ENCODE measurements around the gene MLLT11. TPM values are rescaled to one million over a fixed set of nuclear protein-coding genes. Genes with fewer than 3 reads are reported as not detected.

The MLLT11 gene
- total and polyA plus RNA-seq, 11 donors, result 4.8 to 54.1 (median 20.5) TPM

DNA sequence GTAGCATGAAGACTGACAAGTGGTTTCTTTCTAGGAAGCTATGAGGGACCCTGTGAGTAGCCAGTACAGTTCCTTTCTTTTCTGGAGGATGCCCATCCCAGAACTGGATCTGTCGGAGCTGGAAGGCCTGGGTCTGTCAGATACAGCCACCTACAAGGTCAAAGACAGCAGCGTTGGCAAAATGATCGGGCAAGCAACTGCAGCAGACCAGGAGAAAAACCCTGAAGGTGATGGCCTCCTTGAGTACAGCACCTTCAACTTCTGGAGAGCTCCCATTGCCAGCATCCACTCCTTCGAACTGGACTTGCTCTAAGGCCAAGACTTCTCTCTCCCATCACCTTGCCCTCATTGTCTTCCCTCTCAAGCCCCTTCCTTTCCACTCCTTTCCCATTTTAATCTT, 7.0 kb downstream of the MLLT11 start:
- H3K36me3 ChIP-seq, result no peaks in the 10 kb centered on the region
- DNase-seq (no peak), ATAC-seq (no peak)
- WGBS, 4 donors, result 77 to 91% (median 87%) methylated on average over 4 of the region's 4 CpGs
- peak overlapping the region in 3 of 12 donors; percentile 7 to 28 (median 19) for H3K27ac ChIP-seq
- H3K9me3 ChIP-seq, result no peaks in the 10 kb centered on the region
- peaks cover 0 to 23% (median 10%) of the 10 kb centered on the region in 12 donors for H3K4me1 ChIP-seq
- no peak overlapping the region for H3K4me3 ChIP-seq
- no peaks in the 10 kb centered on the region for H3K27me3 ChIP-seq
- intact Hi-C loops (cut with DNase I), result no loop called here
- TF ChIP-seq POLR2A (IDR thresholded peaks at IDR 0.05), result no peak
- TF ChIP-seq, protein P1, sequence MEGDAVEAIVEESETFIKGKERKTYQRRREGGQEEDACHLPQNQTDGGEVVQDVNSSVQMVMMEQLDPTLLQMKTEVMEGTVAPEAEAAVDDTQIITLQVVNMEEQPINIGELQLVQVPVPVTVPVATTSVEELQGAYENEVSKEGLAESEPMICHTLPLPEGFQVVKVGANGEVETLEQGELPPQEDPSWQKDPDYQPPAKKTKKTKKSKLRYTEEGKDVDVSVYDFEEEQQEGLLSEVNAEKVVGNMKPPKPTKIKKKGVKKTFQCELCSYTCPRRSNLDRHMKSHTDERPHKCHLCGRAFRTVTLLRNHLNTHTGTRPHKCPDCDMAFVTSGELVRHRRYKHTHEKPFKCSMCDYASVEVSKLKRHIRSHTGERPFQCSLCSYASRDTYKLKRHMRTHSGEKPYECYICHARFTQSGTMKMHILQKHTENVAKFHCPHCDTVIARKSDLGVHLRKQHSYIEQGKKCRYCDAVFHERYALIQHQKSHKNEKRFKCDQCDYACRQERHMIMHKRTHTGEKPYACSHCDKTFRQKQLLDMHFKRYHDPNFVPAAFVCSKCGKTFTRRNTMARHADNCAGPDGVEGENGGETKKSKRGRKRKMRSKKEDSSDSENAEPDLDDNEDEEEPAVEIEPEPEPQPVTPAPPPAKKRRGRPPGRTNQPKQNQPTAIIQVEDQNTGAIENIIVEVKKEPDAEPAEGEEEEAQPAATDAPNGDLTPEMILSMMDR (IDR thresholded peaks at IDR 0.05), result no peak

DNA sequence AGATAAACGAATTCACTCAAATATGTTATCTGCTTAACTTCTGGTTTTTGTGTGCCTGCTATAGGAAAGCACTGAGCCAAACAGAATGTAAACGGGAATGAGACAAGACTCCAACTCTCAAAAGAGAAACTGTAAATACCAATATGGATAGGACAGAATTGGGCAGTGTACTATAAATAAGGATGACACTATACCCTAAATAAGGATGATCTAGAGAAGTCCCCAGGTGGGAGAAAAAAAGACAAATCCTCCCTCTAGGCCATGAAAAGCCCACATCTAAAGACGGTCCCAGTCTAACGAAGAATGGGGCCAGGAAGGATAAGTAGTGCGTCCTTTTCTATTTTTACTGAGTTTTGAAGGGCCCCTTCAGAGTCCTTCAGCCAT, 8.9 kb downstream of the MLLT11 start:
- Histone ChIP-seq H3K4me1 (peaks cover 0 to 23% (median 10%) of the 10 kb centered on the region in 12 donors), H3K36me3 (peaks cover 0 to 10% (median 6%) of the 10 kb centered on the region in 9 donors), H3K4me3 (no peak overlapping the region), H3K27me3 (no peaks in the 10 kb centered on the region), H3K27ac (peak overlapping the region in 10 of 12 donors; percentile 92 to 100 (median 99)), H3K9me3 (no peaks in the 10 kb centered on the region)
- no peak for ATAC-seq
- intact Hi-C loops (cut with DNase I), result no loop called here
- TF ChIP-seq POLR2A (IDR thresholded peaks at IDR 0.05), result no peak
- TF ChIP-seq, protein P1 (IDR thresholded peaks at IDR 0.05), result no peak
- 80 to 85% (median 83%) methylated on average over 5 of the region's 5 CpGs for WGBS, 4 donors
- DNase-seq, result no peak

DNA sequence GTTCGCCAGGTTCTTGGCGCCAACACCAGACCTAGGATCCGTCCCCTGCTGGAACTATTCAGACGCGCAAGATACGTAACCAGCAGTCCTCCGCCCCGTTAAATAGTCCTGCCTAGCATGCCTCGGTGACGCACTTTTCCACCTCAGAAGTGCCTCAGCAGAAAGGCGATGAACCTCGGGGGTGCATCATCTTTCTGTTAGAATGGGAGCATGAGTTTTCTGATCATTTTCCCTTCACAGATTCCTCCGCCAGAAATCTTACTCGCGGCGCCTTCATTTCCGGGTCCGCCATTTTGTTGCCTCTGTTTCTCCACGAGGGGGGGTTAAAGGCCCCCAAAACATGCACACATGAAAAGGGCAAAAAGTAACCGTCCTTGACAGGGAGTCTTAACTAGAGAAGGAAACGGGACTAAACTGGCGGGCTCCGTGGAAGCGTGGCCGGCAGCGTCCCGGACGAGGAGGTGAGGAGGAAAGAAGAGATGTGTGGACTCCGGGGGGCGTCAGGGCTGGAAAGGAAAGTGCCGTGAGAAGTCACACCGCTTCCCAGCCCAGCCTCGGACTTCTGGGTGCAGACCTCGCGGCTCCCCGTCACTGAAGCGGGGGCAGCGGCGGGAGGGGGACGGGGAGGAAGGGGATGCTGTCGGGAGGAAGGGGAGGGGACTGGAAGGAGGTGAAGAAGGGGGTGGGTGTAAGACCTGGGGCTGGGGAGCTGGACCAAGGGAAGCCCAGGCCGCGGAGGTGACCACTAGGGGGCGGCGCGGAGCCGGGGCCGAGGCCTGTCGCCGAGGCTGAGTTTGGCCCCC, 10.5 kb downstream of the MLLT11 start, which contains the start of gene GABPB2:
Gene GABPB2 (plus strand): TSS at position 288 of the 803 bp plus-strand sequence. CDS start 17,429 bp downstream, outside the sequence.
- Histone ChIP-seq H3K27me3 (no peaks in the 10 kb centered on the region), H3K9me3 (no peaks in the 10 kb centered on the region), H3K27ac (peak within 1 kb of the TSS; percentile 92 to 100 (median 99)), H3K4me3 (peak within 1 kb of the TSS; percentile 44 to 98 (median 81)), H3K4me1 (peaks cover 0 to 23% (median 10%) of the 10 kb centered on the region in 12 donors), H3K36me3 (peaks cover 0 to 23% (median 7%) of the 10 kb centered on the region in 9 donors)
- intact Hi-C loops (cut with DNase I), result loop anchor here in 3 of 10 donors (2.0 to 5.0 kb wide), 3 partner anchors 48 to 63 kb away; partner anchors contain the start of genes MINDY1 (in 1 of the 3) and PRUNE1 (in 1 of the 3)
- DNase-seq, result peak; percentile 94 to 97 (median 95)
- peak in 1 of 2 donors; percentile 35 for TF ChIP-seq POLR2A (IDR thresholded peaks at IDR 0.05)
- TF ChIP-seq, protein P1 (IDR thresholded peaks at IDR 0.05), result peak; percentile 88 to 99 (median 92)
- 0% methylated on average over 45 to 50 of the region's 50 CpGs for WGBS, 4 donors
- peak; percentile 92 to 96 (median 94) for ATAC-seq

DNA sequence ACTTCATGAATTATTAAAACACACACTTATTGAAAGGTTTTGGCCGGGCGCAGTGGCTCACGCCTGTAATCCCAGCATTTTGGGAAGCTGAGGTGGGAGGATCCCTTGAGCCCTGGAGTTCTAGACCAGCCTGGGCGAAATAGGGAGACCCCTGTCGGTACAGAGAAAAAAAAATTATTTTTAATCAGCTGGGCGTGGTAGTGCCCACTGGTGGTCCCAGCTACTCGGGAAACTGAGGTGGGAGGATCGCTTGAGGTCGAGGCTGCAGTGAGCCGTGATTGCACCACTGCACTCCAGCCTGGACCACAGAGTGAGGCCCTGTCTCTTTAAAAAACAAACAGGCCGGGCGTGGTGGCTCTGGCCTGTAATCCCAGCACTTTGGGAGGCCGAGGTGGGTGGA, 12.0 kb downstream of the MLLT11 start:
- Histone ChIP-seq H3K4me1 (peaks cover 0 to 23% (median 10%) of the 10 kb centered on the region in 12 donors), H3K4me3 (no peak overlapping the region), H3K36me3 (peaks cover 0 to 27% (median 7%) of the 10 kb centered on the region in 9 donors), H3K27me3 (no peaks in the 10 kb centered on the region), H3K9me3 (no peaks in the 10 kb centered on the region), H3K27ac (peak overlapping the region in 8 of 12 donors; percentile 17 to 100 (median 99))
- no peak for TF ChIP-seq POLR2A (IDR thresholded peaks at IDR 0.05)
- TF ChIP-seq, protein P1 (IDR thresholded peaks at IDR 0.05), result peak in 2 of 12 donors; percentile 1 to 10
- WGBS, 4 donors, result 83 to 86% (median 84%) methylated on average over 13 of the region's 13 CpGs
- ATAC-seq, result no peak
- no peak for DNase-seq
- intact Hi-C loops (cut with DNase I), result loop anchor here in 2 of 10 donors (5.0 kb wide), 2 partner anchors 50 to 65 kb away; partner anchors contain the start of genes MINDY1 (in 1 of the 2) and PRUNE1 (in 1 of the 2)

All from heart left ventricle (tissue), 16 donors.